OCI-LY7 (cell line): ENCODE results near the gene PPP1R36. TPM values are rescaled to one million over a fixed set of nuclear protein-coding genes. Genes with fewer than 3 reads are reported as not detected.

ENCODE experiments used
- BruUV-seq: library from RNA; stranded (reverse); fragments of 400-500 nt; replicated peaks from 2 replicates; lab custom pipeline; 2021; lab: Mats Ljungman, UMichigan
- CTCF ChIA-PET: fragments of 300-600 bp; sonication (Branson Sonifier 250); formaldehyde crosslinking; loops from one replicate; lab custom pipeline; 2022; ENCODE audit warnings: antibody characterized with exemption; ENCODE audit not compliant: unreplicated experiment; lab: Charles Lee
- POLR2A ChIA-PET: fragments of 300-600 bp; sonication (Branson Sonifier 250); formaldehyde crosslinking; loops from one replicate; lab custom pipeline; 2022; ENCODE audit warnings: antibody characterized with exemption; lab: Charles Lee
- DNase-seq: peaks from one replicate; pipeline ENCODE4 v3.0.0-alpha.2; 2015; ENCODE audit warnings: low spot score
- H2AFZ ChIP-seq: fragments of 200-600 bp; sonication (generic), shearing (Covaris generic); 2 replicates; pipeline ENCODE4 v1.6.1; 2014; ENCODE audit warnings: mild to moderate bottlenecking, antibody characterized with exemption, low read length, moderate library complexity
- H3K27ac ChIP-seq: fragments of 200-600 bp; sonication (generic); 2 replicates; pipeline ENCODE4 v1.5.1; 2014; ENCODE audit warnings: mixed run types, low read depth, mild to moderate bottlenecking, moderate library complexity, low read length, inconsistent platforms; ENCODE audit not compliant: poor library complexity, severe bottlenecking
- H3K36me3 ChIP-seq: fragments of 200-600 bp; sonication (generic); 2 replicates; pipeline ENCODE4 v1.6.1; 2014; ENCODE audit warnings: mild to moderate bottlenecking, antibody characterized with exemption, low read length, moderate library complexity, mixed read lengths; ENCODE audit not compliant: insufficient read depth
- H3K4me1 ChIP-seq: fragments of 200-600 bp; sonication (generic); 2 replicates; pipeline ENCODE4 v1.5.1; 2014; ENCODE audit warnings: mild to moderate bottlenecking, low read length; ENCODE audit not compliant: insufficient read depth, poor library complexity, severe bottlenecking
- H3K4me2 ChIP-seq: fragments of 200-600 bp; sonication (generic); 2 replicates; pipeline ENCODE4 v1.6.1; 2014; ENCODE audit warnings: mild to moderate bottlenecking, low read length
- H3K4me3 ChIP-seq: fragments of 200-600 bp; sonication (generic); 2 replicates; pipeline ENCODE4 v1.5.1; 2014; ENCODE audit warnings: mild to moderate bottlenecking, low read depth, low read length; ENCODE audit not compliant: poor library complexity, severe bottlenecking
- H3K79me2 ChIP-seq: fragments of 200-600 bp; sonication (generic); 2 replicates; pipeline ENCODE4 v1.6.1; 2016; ENCODE audit warnings: low read depth, mild to moderate bottlenecking, low read length, moderate library complexity, mixed read lengths; ENCODE audit not compliant: insufficient read depth
- H3K9me2 ChIP-seq: fragments of 200-600 bp; sonication (generic); 2 replicates; pipeline ENCODE4 v1.6.1; 2016; ENCODE audit warnings: mild to moderate bottlenecking, low read length, mixed read lengths; ENCODE audit not compliant: insufficient read depth
- H3K9me3 ChIP-seq: fragments of 200-600 bp; sonication (generic); 2 replicates; pipeline ENCODE4 v1.6.1; 2014; ENCODE audit warnings: mild to moderate bottlenecking, mixed run types, low read length, mixed read lengths
- H4K20me1 ChIP-seq: fragments of 200-600 bp; sonication (generic); 2 replicates; pipeline ENCODE4 v1.6.1; 2014; ENCODE audit warnings: mild to moderate bottlenecking, antibody characterized with exemption, low read length, moderate library complexity, mixed read lengths; ENCODE audit not compliant: insufficient read depth
- EZH2phosphoT487 ChIP-seq: fragments of 200-600 bp; sonication (generic); IDR thresholded peaks from 2 replicates; pipeline ENCODE4 v1.6.1; 2018; ENCODE audit warnings: low read depth, borderline replicate concordance, mild to moderate bottlenecking, mixed run types, antibody characterized with exemption, low read length, moderate library complexity, mixed read lengths
- intact Hi-C: fragments of 100-400 bp; cut with micrococcal nuclease; formaldehyde crosslinking; loops from one replicate; pipeline ENCODE4 v1.10.0; 2022; ENCODE audit not compliant: unreplicated experiment
- total RNA-seq, 2 experiments: library from RNA; depleted of rRNA in 1 of 2; stranded (reverse); fragments of >200 nt in 1 of 2; shearing (Covaris generic) in 1 of 2; gene quantifications; 2 replicates each; pipeline ENCODE4 v1.2.3, GENCODE V29; 2014 to 2022
- TF ChIP-seq, protein P1 (sequence below): fragments of 200-600 bp; sonication (generic); conservative IDR thresholded peaks from 2 replicates; pipeline ENCODE4 v1.5.1; 2014; ENCODE audit warnings: mild to moderate bottlenecking, antibody characterized with exemption, low read length, moderate library complexity, mixed read lengths

Gene PPP1R36
- total RNA-seq, 2 experiments from 2014 or later = not detected

DNA sequence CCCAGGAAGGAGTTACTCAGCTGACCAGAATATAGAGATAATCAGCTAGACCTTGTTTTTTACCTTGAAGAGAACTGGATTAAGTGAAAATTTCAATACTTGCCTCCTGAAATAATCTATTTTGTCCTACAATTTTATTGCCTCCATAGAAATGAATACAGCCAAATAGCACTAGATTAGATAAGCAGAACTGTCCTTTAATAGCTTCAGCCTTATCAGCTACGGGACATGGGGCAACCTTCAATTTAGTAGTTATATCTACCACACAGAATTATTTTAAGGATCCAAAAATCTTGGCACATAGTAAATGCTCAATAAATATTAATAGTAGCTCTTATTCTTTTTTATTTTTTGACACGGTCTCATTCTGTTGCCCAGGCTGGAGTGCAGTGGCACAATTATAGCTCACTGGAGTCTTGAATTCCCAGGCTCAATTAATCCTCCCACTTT lies 87.2 kb downstream of the PPP1R36 start:
- POLR2A ChIA-PET = interaction anchor here (0.6 to 0.7 kb wide), 2 partner anchors 237 to 1468 kb away, joined by 3 read pairs; no protein-coding TSS in a partner anchor
- no peaks in the 10 kb centered on the region for H3K9me2 ChIP-seq
- H3K9me3 ChIP-seq = no peaks in the 10 kb centered on the region
- no peaks in the 10 kb centered on the region for H3K79me2 ChIP-seq
- no peaks in the 10 kb centered on the region for H3K36me3 ChIP-seq
- CTCF ChIA-PET = no interaction called here
- no peak overlapping the region for H3K27ac ChIP-seq
- DNase-seq = no peak
- H3K4me2 ChIP-seq = no peak overlapping the region
- TF ChIP-seq EZH2phosphoT487 = no peak
- TF ChIP-seq, protein P1, sequence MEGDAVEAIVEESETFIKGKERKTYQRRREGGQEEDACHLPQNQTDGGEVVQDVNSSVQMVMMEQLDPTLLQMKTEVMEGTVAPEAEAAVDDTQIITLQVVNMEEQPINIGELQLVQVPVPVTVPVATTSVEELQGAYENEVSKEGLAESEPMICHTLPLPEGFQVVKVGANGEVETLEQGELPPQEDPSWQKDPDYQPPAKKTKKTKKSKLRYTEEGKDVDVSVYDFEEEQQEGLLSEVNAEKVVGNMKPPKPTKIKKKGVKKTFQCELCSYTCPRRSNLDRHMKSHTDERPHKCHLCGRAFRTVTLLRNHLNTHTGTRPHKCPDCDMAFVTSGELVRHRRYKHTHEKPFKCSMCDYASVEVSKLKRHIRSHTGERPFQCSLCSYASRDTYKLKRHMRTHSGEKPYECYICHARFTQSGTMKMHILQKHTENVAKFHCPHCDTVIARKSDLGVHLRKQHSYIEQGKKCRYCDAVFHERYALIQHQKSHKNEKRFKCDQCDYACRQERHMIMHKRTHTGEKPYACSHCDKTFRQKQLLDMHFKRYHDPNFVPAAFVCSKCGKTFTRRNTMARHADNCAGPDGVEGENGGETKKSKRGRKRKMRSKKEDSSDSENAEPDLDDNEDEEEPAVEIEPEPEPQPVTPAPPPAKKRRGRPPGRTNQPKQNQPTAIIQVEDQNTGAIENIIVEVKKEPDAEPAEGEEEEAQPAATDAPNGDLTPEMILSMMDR = peak; percentile 58
- intact Hi-C loops = loop anchor here (1.0 to 2.0 kb wide), 2 partner anchors 96 to 293 kb away; partner anchors contain the start of gene HSPA2
- BruUV-seq = no TSS peak
- H4K20me1 ChIP-seq = no peaks in the 10 kb centered on the region
- H3K4me3 ChIP-seq = no peak overlapping the region
- H2AFZ ChIP-seq = no peak overlapping the region
- H3K4me1 ChIP-seq = no peaks in the 10 kb centered on the region

DNA sequence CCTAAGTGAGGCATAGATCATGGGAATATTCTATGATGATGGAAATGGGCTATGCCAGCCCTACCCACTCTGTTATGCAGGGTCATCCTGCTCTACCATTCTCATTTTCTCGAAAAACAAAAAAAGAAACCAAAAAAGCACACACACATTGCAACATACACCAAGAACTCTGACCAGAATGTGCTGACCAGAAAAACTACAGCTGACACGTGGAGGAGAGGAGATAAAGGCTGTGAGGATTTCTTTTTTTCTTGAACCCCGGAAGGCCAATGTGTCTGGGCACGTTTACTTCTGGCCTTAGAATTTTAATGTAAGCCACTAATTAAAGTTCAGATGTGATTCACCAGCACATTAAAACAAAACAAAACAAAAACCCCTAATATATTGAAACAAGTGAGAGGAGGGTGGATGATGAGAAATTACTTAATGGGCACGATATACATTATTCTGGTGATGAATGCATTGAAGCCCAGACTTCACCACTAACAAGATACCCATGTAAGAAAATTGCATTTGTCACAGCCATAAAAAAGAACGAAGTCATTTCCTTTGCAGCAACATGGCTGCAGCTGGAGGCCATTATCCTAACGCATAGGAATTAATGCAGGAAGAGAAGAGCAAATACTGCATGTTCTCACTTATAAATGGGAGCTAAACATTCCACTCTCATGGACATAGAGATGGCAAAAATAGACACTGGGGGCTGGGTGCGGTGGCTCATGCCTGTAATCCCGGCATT lies 88.1 kb downstream of the PPP1R36 start:
- Histone ChIP-seq H3K79me2 (no peaks in the 10 kb centered on the region), H3K9me3 (no peaks in the 10 kb centered on the region), H3K4me3 (no peak overlapping the region), H3K4me2 (no peak overlapping the region), H4K20me1 (no peaks in the 10 kb centered on the region), H2AFZ (no peak overlapping the region), H3K4me1 (no peaks in the 10 kb centered on the region), H3K27ac (no peak overlapping the region), H3K36me3 (no peaks in the 10 kb centered on the region), H3K9me2 (no peaks in the 10 kb centered on the region)
- POLR2A ChIA-PET = interaction anchor here (0.6 kb wide), 1 partner anchor 1467 kb away, joined by 3 read pairs; no protein-coding TSS in a partner anchor
- intact Hi-C loops = loop anchor here (2.0 kb wide), 1 partner anchor 97 kb away; the partner anchor contains the start of gene HSPA2
- TF ChIP-seq, protein P1 = no peak
- TF ChIP-seq EZH2phosphoT487 = no peak
- no peak for DNase-seq
- no TSS peak for BruUV-seq
- CTCF ChIA-PET = no interaction called here

DNA sequence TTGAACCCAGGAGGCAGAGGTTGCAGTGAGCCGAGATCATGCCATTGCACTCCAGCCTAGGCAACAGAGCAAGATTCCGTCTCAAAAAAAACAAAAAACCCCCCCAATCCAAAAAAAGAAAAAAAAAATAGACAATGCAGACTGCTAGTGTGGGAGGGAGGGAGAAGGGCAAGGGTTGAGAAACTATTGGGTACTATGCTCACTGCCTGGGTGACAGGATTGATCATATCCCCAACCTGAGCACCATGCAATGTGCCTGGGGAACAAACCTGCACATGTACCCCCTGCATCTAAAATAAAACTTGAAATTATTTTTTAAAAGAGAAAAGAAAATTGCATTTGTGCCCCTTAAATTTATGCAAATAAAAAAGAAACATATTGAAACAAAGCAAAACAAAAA lies 88.9 kb downstream of the PPP1R36 start:
- H3K4me3 ChIP-seq = no peak overlapping the region
- H4K20me1 ChIP-seq = no peaks in the 10 kb centered on the region
- DNase-seq = no peak
- intact Hi-C loops = no loop called here
- H3K36me3 ChIP-seq = no peaks in the 10 kb centered on the region
- H3K27ac ChIP-seq = no peak overlapping the region
- H3K79me2 ChIP-seq = no peaks in the 10 kb centered on the region
- no peaks in the 10 kb centered on the region for H3K9me2 ChIP-seq
- H2AFZ ChIP-seq = no peak overlapping the region
- BruUV-seq = no TSS peak
- TF ChIP-seq, protein P1 = no peak
- TF ChIP-seq EZH2phosphoT487 = no peak
- no peak overlapping the region for H3K4me2 ChIP-seq
- CTCF ChIA-PET = no interaction called here
- H3K4me1 ChIP-seq = no peaks in the 10 kb centered on the region
- no peaks in the 10 kb centered on the region for H3K9me3 ChIP-seq
- POLR2A ChIA-PET = no interaction called here
